Transverse colon (tissue), 4 donors: Measurements from ENCODE around the gene LRRK2.

Source experiments
- POLR2AphosphoS5 ChIP-seq, 3 donors: sonication (generic); formaldehyde crosslinking; IDR thresholded peaks; one replicate each; pipeline ENCODE4 v1.6.1; 2016; ENCODE audit warnings: antibody characterized with exemption in 3 of 3
- TF ChIP-seq, protein P1 (sequence below), 5 experiments: fragments of 200-600 bp in 3 of 5; fragments of 450-650 bp in 2 of 5; sonication (generic) in 3 of 5; IDR thresholded peaks; 1 replicate in 2 of 5; 2 replicates in 3 of 5; pipeline ENCODE4 v1.5.1; 2016 to 2017; ENCODE audit warnings: antibody characterized with exemption in 5 of 5, inconsistent platforms in 3 of 5, mild to moderate bottlenecking in 2 of 5, moderate library complexity in 1 of 5

DNA sequence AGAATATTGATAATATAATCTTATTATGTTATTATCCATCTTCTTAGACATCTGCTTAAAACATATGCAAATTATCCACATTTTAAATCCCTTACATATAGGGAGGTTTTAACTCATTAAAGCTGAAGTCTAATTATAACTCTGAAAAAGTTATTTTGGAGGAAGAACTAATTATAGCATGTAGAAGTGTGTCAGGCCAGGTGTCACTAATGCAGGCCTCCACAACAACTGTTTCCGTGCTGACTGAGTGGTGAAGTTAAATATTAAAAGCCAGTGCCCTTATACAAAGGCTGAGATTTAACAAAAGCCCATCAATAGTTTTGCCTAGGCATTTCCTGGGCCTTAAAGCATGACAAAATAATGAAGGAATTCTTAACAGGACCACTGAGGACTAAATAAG is 157.4 kb downstream of the LRRK2 start:
- no peak for TF ChIP-seq POLR2AphosphoS5 (IDR thresholded peaks at IDR 0.05)
- TF ChIP-seq, protein P1, sequence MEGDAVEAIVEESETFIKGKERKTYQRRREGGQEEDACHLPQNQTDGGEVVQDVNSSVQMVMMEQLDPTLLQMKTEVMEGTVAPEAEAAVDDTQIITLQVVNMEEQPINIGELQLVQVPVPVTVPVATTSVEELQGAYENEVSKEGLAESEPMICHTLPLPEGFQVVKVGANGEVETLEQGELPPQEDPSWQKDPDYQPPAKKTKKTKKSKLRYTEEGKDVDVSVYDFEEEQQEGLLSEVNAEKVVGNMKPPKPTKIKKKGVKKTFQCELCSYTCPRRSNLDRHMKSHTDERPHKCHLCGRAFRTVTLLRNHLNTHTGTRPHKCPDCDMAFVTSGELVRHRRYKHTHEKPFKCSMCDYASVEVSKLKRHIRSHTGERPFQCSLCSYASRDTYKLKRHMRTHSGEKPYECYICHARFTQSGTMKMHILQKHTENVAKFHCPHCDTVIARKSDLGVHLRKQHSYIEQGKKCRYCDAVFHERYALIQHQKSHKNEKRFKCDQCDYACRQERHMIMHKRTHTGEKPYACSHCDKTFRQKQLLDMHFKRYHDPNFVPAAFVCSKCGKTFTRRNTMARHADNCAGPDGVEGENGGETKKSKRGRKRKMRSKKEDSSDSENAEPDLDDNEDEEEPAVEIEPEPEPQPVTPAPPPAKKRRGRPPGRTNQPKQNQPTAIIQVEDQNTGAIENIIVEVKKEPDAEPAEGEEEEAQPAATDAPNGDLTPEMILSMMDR (IDR thresholded peaks at IDR 0.05), result no peak
